ENCODE measurements around the gene ZDHHC11. TPM values are rescaled to one million over a fixed set of nuclear protein-coding genes. Genes with fewer than 3 reads are reported as not detected.
"Not testable (repeated sequence)": the region's sequence is repeated elsewhere in the genome, so short reads cannot be mapped to it uniquely, and the experiment has no call there.

Gene ZDHHC11
- total RNA-seq, 1 donor from 2014 or later, result 27.5 TPM

GRCh38 chr5:787224-787856 lies 63.4 kb downstream of the ZDHHC11 start:
- not testable (repeated sequence) for H3K4me3 Mint-ChIP-seq; H3K4me1 Mint-ChIP-seq (ENCODE audit: unreplicated experiment); DNase-seq (ENCODE audit: extremely low spot score, unreplicated experiment); H3K27me3 Mint-ChIP-seq; H3K27ac Mint-ChIP-seq
- H3K36me3 Mint-ChIP-seq, result peaks cover 15% of the 10 kb centered on the region
- peaks cover 28% of the 10 kb centered on the region for H3K9me3 Mint-ChIP-seq

GRCh38 chr5:785181-785705 lies 65.5 kb downstream of the ZDHHC11 start:
- H3K27ac Mint-ChIP-seq; H3K27me3 Mint-ChIP-seq; H3K4me1 Mint-ChIP-seq (ENCODE audit: unreplicated experiment); DNase-seq (ENCODE audit: extremely low spot score, unreplicated experiment): not testable (repeated sequence)
- Mint-ChIP-seq H3K4me3 (peak overlapping the region; percentile 84), H3K36me3 (peaks cover 12% of the 10 kb centered on the region), H3K9me3 (peaks cover 14% of the 10 kb centered on the region)

DNA sequence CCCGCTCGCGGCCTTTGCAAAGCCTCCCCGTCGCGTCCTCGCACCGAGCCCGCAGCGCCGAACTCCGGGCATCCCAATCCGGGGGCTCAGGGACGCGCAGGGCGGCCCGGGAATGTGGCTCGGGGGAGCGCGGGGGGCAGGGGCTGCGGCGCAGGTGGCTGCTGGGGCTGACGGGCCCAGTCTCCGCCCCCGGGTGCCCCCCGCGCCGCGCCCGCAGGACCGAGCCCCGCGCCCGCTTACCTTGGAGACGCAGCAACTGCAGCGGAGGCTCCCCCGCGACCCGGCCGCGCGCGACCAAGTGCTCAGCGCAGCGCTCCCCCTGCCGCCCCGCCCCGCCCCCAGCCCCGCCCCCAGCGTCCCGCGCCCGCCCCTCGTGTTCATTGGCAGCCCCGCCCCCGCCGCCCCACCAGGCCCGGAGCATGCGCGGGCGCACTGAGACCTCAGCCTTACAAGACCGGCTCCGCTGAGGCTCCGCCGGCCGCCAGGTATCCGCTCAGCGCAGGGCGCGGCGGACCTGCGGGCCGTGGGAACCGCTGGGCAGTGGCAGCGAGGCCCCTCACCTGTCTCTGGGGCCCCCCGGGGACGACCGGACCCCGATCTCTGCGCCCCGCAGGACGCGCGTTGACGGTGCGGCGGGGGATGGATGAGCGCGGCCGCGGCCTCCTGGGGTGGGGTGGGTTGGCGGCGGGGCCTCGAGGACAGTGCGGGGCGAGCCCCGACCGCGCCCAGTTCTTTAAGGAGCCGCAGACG lies 66.2 kb downstream of the ZDHHC11 start, which contains the start of gene ZDHHC11B:
TSS of gene ZDHHC11B (minus strand) at position 302 of the 750 bp plus-strand sequence. CDS start 17,810 bp downstream, outside the sequence.
- not testable (repeated sequence) for H3K9me3 Mint-ChIP-seq; H3K27me3 Mint-ChIP-seq; H3K27ac Mint-ChIP-seq; H3K4me1 Mint-ChIP-seq (ENCODE audit: unreplicated experiment); H3K36me3 Mint-ChIP-seq
- peak; percentile 93 for DNase-seq (ENCODE audit: extremely low spot score, unreplicated experiment)
- H3K4me3 Mint-ChIP-seq, result peak within 1 kb of the TSS; percentile 84

GRCh38 chr5:783881-784427 lies 66.8 kb downstream of the ZDHHC11 start:
- H3K4me3 Mint-ChIP-seq, result peak overlapping the region; percentile 55
- H3K27ac Mint-ChIP-seq, H3K27me3 Mint-ChIP-seq: not testable (repeated sequence)

GRCh38 chr5:783049-783802 lies 67.6 kb downstream of the ZDHHC11 start:
- not testable (repeated sequence) for H3K4me1 Mint-ChIP-seq (ENCODE audit: unreplicated experiment); DNase-seq (ENCODE audit: extremely low spot score, unreplicated experiment); H3K27me3 Mint-ChIP-seq; H3K36me3 Mint-ChIP-seq; H3K9me3 Mint-ChIP-seq; H3K27ac Mint-ChIP-seq; H3K4me3 Mint-ChIP-seq

More at GRCh38 chr5:783881-784427, 66.8 kb downstream of the ZDHHC11 start:
- not testable (repeated sequence) for H3K4me1 Mint-ChIP-seq (ENCODE audit: unreplicated experiment); H3K36me3 Mint-ChIP-seq; H3K9me3 Mint-ChIP-seq
- DNase-seq (ENCODE audit: extremely low spot score, unreplicated experiment), result peak; percentile 75

GRCh38 chr5:782356-782755 lies 68.4 kb downstream of the ZDHHC11 start:
- not testable (repeated sequence) for H3K4me3 Mint-ChIP-seq; H3K27me3 Mint-ChIP-seq; DNase-seq (ENCODE audit: extremely low spot score, unreplicated experiment); H3K4me1 Mint-ChIP-seq (ENCODE audit: unreplicated experiment); H3K9me3 Mint-ChIP-seq; H3K27ac Mint-ChIP-seq; H3K36me3 Mint-ChIP-seq

GRCh38 chr5:780571-780970 lies 70.2 kb downstream of the ZDHHC11 start:
- DNase-seq (ENCODE audit: extremely low spot score, unreplicated experiment), result peak; percentile 69
- H3K9me3 Mint-ChIP-seq; H3K4me1 Mint-ChIP-seq (ENCODE audit: unreplicated experiment); H3K27me3 Mint-ChIP-seq; H3K36me3 Mint-ChIP-seq; H3K4me3 Mint-ChIP-seq; H3K27ac Mint-ChIP-seq: not testable (repeated sequence)

GRCh38 chr5:778967-779366 lies 71.8 kb downstream of the ZDHHC11 start:
- not testable (repeated sequence) for H3K27me3 Mint-ChIP-seq; H3K36me3 Mint-ChIP-seq; H3K9me3 Mint-ChIP-seq; H3K27ac Mint-ChIP-seq; H3K4me1 Mint-ChIP-seq (ENCODE audit: unreplicated experiment); H3K4me3 Mint-ChIP-seq; DNase-seq (ENCODE audit: extremely low spot score, unreplicated experiment)

DNA sequence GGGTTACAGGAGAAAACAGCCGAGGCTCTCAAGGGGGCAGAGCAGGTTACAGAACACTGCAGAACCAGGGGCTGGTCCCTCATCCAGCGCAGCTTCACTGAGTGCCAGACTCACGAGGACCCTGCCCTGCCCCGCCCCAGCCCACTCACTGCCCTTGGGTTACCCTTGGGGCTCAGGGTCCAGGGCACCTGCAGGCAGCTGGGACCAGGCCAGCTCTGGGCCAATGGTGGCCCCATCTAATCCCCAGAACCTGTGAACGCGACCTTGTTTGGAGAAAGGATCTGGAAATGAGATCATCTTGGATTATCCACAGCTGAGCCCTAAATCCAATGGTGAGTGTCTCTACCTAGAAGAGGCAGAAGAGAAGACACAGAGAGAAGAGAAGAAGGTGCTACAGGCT lies 72.4 kb downstream of the ZDHHC11 start:
- H3K4me1 Mint-ChIP-seq (ENCODE audit: unreplicated experiment); H3K36me3 Mint-ChIP-seq; H3K27ac Mint-ChIP-seq; DNase-seq (ENCODE audit: extremely low spot score, unreplicated experiment); H3K4me3 Mint-ChIP-seq; H3K27me3 Mint-ChIP-seq; H3K9me3 Mint-ChIP-seq: not testable (repeated sequence)

Measured in type B pancreatic cell (in vitro differentiated cells).